ENCODE measurements around the gene SUCLG2.
"Not testable (repeated sequence)": the region's sequence is repeated elsewhere in the genome, so short reads cannot be mapped to it uniquely, and the experiment has no call there.

The SUCLG2 gene

GRCh38 chr3:67608034-67608433 is 46.4 kb downstream of the SUCLG2 start:
- no peak for DNase-seq (ENCODE audit: low read depth in 3 of 3)

DNA sequence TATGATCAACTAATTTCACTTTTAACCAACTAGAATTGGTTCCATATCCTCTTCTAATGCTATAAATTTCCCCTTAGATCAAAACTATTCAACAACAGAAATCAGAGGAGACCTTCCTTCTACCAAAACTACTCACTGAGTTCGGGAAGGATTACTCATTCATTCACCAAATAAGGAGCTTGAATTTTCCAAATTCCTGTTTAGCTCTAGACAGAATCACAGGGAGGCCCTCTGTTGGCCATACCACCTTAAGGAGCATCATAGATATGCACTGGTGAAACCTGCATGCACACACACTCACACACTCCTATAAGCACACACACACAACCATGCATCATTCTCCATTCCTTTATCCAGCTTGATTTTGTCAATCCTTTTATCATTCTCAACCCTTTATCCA is 49.0 kb downstream of the SUCLG2 start:
- no peak for DNase-seq (ENCODE audit: low read depth in 3 of 3)

- DNase-seq (ENCODE audit: low read depth in 3 of 3): no peak
Measured at GRCh38 chr3:67602816-67603215, 51.6 kb downstream of the SUCLG2 start.

DNA sequence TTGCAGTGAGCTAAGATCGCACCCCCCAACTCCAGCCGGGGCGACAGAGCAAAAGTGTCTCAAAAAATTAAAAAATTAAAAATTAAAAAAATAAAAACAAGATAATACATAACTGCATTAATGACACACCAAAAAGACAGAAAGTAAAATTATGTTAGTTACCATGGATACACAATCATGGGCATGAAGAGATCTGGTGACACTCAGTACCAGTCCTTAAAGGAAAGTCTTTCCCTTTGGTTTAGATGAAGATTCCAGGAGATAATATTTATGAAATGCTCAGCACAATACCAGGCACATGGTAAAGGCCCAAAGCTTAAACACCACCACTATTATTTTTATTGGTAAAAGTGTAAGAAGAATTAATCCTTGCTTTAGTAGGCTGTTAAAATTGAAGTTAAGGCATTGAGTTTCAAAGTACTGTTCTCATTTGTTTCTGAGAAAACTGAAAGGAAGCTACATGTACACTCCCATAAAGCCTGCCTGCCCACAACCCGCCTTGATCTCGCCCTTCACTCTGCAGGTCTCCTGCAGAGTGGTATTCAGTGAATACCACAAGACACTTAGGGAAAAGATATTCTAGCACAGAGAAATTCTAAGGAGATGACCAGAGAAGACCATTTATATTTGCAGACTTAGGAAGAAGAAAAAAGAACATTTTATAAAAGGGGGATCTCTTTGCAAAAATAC is 52.3 kb downstream of the SUCLG2 start:
- DNase-seq (ENCODE audit: low read depth in 3 of 3): no peak

DNA sequence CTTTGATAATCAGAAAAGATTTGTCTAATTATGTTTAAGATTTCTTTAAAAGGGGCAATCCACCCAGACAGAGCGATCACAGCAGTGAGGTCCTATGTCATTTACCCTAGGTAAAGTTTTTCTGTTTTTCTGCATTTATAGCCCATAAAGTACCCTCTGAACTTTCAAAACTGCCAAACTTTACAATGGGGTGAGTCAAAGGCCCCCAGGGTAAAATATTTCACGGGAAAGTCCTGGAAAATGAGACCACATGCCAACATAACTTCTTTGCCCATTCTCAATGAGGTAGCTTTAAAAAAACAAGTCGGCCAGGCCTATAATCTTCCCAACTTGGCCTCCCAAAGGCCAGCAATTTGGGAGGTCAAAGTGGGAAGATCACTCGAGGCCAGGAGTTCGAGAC is 53.0 kb downstream of the SUCLG2 start:
- no peak for DNase-seq (ENCODE audit: low read depth in 3 of 3)

GRCh38 chr3:67599821-67600220 is 54.6 kb downstream of the SUCLG2 start:
- DNase-seq (ENCODE audit: low read depth in 3 of 3): no peak

GRCh38 chr3:67598814-67599556 is 55.4 kb downstream of the SUCLG2 start:
- DNase-seq (ENCODE audit: low read depth in 3 of 3): no peak

- DNase-seq (ENCODE audit: low read depth in 3 of 3): no peak
Measured at GRCh38 chr3:67595424-67595823, 59.0 kb downstream of the SUCLG2 start.

- no peak for DNase-seq (ENCODE audit: low read depth in 3 of 3)
Measured at GRCh38 chr3:67593761-67594234, 60.6 kb downstream of the SUCLG2 start.

DNA sequence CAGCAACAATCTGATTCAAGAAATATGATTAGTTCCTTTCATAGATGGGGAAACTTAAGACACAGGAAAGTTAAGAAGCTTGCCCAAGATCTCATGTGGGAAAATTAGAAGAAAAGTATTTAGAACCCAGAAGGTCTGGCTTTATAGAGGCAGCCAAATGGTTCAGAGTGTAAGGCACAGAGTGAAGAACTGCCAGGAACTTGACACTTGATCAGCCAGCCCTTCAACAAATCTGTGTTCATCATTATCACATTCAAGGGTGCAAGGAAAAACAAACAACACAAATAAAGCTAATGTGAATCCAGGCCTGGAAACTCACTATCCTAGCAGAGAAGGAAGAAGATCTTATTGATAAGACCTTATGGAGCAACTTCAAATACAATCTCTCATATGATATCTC is 62.4 kb downstream of the SUCLG2 start:
- no peak for DNase-seq (ENCODE audit: low read depth in 3 of 3)

DNA sequence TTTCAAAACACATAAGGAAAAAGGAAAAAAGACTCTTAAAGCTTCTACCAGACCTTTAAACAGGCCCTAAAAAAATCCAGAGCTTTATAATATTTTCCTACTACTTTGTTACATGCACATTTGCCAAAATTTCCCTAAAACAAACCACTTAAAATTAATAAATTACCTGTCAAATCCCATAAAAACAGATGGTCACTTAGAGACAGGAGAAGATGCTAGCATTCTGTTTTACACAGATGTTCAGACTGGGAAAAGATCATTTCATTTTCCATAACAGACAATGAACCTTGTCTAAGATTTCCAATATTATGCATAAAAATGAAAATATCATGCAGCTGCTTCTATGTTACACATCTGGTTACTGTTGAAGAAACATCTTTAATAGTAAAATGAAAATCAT is 66.6 kb downstream of the SUCLG2 start:
- DNase-seq (ENCODE audit: low read depth in 3 of 3): no peak

GRCh38 chr3:67587301-67587700 is 67.1 kb downstream of the SUCLG2 start:
- DNase-seq (ENCODE audit: low read depth in 3 of 3): no peak

DNA sequence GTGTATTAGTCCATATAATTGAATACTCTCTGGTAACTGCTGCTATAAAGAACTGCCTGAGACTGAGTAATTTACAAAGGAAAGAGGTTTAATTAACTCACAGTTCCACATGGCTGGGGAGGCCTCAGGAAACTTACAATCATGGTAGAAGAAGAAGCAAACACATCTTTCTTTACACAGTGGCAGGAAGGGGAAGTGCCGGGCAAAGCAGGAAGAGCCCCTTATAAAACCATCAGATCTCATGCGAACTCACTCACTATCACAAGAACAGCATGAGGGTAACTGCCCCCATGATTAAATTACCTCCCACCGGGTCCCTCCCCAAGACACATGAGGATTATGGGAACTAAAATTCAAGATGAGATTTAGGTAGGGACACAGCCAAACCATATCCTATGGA is 69.8 kb downstream of the SUCLG2 start:
- not testable (repeated sequence) for DNase-seq (ENCODE audit: low read depth in 3 of 3)

DNA sequence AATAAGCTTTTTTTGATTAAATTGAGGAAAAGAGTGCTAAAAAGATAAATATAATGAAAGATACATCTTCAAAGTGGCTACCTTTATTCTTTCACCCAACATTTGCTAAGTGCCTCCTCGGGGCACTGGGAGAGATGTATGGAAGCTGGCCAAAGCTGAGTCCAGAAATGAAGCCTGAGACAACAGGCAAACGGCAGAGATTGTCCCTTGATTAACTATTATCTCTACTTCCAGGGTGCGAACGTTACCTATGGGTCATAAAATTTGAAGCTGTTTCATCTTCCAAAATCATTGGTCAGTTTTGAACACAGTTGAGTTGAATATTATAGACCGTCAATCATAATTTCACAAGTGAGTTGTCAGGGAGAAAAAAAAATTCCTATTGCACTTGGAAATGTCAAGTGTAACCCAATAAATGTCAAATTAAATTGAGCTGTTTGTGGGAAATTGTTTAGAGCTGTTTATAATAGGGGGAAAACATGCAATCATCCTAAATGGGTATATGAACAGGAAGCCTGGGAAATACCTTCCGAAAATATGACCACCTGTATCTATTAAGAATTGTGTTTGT is 73.9 kb downstream of the SUCLG2 start:
- DNase-seq (ENCODE audit: low read depth in 3 of 3): no peak

- no peak for DNase-seq (ENCODE audit: low read depth in 3 of 3)
Measured at GRCh38 chr3:67578416-67578815, 76.0 kb downstream of the SUCLG2 start.

- no peak for DNase-seq (ENCODE audit: low read depth in 3 of 3)
Measured at GRCh38 chr3:67576441-67576840, 78.0 kb downstream of the SUCLG2 start.

DNA sequence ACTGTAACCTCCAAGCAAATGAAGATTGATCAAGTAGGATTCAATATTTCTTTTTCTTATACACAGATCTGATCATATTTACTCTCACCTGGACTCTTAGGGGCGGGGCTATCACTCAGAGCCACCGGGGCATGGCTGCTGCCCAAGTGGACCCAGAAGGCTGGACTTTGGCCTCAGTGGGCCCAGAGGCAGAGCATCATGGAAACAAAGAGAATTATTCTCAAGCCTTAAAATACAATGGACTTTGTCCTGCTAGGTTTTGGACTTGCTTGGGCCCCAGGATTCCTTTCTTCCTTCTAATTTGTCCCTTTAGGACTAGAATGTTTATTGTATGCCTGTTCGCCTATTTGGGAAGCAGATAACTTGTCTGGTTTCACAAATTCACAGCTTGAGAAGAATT is 85.1 kb downstream of the SUCLG2 start:
- no peak for DNase-seq (ENCODE audit: low read depth in 3 of 3)

DNA sequence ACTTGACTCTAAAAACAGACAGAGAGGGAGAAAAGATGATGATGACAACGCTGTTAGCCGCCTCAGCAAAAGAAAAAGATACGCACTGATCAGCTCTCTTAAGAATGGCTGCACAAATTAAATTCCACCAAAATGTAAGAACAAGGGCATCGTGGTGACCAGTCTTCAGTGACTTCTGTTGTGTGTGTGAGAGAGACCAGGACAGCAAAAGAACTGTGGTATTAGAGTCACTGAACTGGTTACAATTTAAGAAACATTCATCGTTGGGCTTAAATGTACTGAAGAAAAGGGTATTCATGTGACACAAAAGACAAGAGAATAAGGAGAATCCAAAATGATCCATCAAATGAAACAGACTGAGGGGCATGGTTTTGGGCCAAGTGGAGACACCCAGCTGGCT is 86.5 kb downstream of the SUCLG2 start:
- DNase-seq (ENCODE audit: low read depth in 3 of 3): no peak

- DNase-seq (ENCODE audit: low read depth in 3 of 3): no peak
Measured at GRCh38 chr3:67564973-67565372, 89.4 kb downstream of the SUCLG2 start.

- no peak for DNase-seq (ENCODE audit: low read depth in 3 of 3)
Measured at GRCh38 chr3:67564008-67564407, 90.4 kb downstream of the SUCLG2 start.

DNA sequence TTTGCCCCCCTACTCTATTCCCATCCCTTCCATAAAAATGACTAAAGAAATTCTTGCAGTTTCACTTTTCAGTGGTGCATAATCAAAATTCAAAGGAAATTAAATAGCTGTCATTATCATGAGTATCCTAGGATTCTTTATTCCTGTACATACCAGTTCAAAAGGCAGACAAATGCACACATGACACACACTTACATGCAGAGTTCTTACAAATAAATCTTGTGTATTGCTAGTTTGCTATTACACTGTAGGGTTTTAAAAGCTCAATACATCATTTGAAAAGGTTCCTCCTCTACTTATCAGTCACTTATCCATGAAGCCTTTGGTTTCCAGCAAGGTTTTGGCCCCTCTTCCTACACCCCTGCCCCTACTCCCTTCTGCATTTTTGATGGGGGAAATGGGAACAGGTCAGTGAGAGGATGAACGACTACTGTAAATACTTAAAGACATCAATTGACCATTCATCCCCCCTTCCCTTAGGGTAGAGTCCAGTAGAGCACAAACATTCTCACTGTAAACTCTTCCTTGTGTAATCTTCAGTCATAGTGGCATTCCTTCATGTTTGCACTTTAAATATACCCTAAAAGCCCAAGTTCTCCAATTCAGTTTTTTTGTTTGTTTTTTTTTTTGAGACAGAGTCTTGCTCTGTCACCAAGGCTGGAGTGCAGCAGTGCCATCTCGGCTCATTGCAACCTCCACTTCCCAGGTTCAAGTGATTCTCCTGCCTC is 92.6 kb downstream of the SUCLG2 start:
- no peak for DNase-seq (ENCODE audit: low read depth in 3 of 3)

DNA sequence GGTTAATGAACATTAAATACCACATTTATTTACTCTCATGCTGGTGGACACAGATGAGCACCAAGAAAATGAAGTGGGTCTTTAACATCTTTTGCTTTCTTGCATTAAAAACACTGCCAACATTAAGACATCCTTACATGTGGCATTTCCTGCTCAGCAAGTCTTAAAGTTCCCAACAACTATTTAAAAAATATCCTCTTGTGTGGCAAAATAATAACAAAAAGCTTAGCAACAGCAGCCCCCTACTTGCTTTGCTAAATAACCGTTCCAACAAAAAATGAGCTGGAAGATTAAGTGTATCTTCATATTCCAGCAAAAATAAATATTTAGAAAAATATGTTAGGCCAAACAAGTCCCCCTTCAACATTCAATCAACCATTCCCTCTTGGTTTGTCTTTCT is 93.1 kb downstream of the SUCLG2 start:
- DNase-seq (ENCODE audit: low read depth in 3 of 3): no peak
